Colonic mucosa (tissue), 4 donors: Measurements from ENCODE around the gene MCM9. TPM values are rescaled to one million over a fixed set of nuclear protein-coding genes. Genes with fewer than 3 reads are reported as not detected.

Experiments
- DNase-seq: peaks from one replicate; pipeline ENCODE4 v3.0.0-alpha.2; 2020
- H3K27ac ChIP-seq: fragments of 200-600 bp; one replicate; pipeline ENCODE4 v1.8.0; 2021
- H3K27me3 ChIP-seq: fragments of 200-600 bp; one replicate; pipeline ENCODE4 v1.8.0; 2021
- H3K36me3 ChIP-seq: fragments of 200-600 bp; one replicate; pipeline ENCODE4 v1.8.0; 2021
- H3K4me1 ChIP-seq: fragments of 200-600 bp; one replicate; pipeline ENCODE4 v1.8.0; 2021; ENCODE audit warnings: mild to moderate bottlenecking
- H3K4me3 ChIP-seq: fragments of 200-600 bp; one replicate; pipeline ENCODE4 v1.8.0; 2021
- H3K9ac ChIP-seq, 2 donors: one replicate each; pipeline ENCODE4 v1.7.0; 2013; ENCODE audit warnings: control low read depth in 2 of 2, low read depth in 2 of 2, low read length in 2 of 2
- H3K9me3 ChIP-seq: fragments of 200-600 bp; one replicate; pipeline ENCODE4 v1.8.0; 2021
- intact Hi-C: fragments of 100-400 bp; cut with DNase I; formaldehyde crosslinking; loops from one replicate; pipeline ENCODE4 v1.14.1; 2022
- total RNA-seq, 2 donors: library from RNA; stranded (reverse); fragmentation: NEBNext Ultra II Directional in 1 of 2; extraction: Animal tissue kit (Norgen Biotek cat#: 25700) in 1 of 2; gene quantifications; one replicate each; pipeline ENCODE4 v1.2.1, GENCODE V29; 2021
- TF ChIP-seq, protein P1 (sequence below): fragments of 200-600 bp; IDR thresholded peaks from one replicate; pipeline ENCODE4 v1.8.0; 2022; ENCODE audit warnings: antibody characterized with exemption, mild to moderate bottlenecking
- donor health status: healthy.
- donor health status: DM: no; HTN: no; CAD: no.
- donor health status: DM: no; HTN: no; CAD: no.

The MCM9 gene
- total RNA-seq, 2 donors from 2014 or later: 14.3 to 18.5 TPM

DNA sequence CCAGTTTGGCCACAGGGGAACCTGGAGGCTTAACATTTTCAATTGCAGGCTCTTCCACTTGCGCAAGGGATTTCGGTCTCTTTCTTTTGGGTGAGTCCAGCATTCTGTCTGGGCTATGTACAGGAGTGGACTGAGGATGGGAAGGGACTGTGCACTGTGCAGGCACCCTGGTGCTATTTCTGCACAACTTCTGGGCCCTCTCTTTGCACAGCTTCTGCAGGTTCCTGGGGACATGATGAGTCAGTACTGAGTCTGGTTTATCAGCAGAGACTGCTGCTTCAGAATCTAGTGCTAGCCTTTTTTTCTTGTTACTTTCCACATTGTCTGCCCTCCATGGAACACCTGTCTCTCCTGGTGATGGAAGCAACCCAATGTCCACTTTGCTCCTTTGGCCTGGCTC lies 119.5 kb downstream of the MCM9 start:
- Histone ChIP-seq H3K36me3 (no peaks in the 10 kb centered on the region), H3K9me3 (no peaks in the 10 kb centered on the region), H3K4me1 (no peaks in the 10 kb centered on the region), H3K27ac (no peak overlapping the region), H3K9ac (no peak overlapping the region), H3K27me3 (no peaks in the 10 kb centered on the region), H3K4me3 (no peak overlapping the region)
- no peak for DNase-seq
- TF ChIP-seq, protein P1, sequence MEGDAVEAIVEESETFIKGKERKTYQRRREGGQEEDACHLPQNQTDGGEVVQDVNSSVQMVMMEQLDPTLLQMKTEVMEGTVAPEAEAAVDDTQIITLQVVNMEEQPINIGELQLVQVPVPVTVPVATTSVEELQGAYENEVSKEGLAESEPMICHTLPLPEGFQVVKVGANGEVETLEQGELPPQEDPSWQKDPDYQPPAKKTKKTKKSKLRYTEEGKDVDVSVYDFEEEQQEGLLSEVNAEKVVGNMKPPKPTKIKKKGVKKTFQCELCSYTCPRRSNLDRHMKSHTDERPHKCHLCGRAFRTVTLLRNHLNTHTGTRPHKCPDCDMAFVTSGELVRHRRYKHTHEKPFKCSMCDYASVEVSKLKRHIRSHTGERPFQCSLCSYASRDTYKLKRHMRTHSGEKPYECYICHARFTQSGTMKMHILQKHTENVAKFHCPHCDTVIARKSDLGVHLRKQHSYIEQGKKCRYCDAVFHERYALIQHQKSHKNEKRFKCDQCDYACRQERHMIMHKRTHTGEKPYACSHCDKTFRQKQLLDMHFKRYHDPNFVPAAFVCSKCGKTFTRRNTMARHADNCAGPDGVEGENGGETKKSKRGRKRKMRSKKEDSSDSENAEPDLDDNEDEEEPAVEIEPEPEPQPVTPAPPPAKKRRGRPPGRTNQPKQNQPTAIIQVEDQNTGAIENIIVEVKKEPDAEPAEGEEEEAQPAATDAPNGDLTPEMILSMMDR: no peak
- intact Hi-C loops: no loop called here

DNA sequence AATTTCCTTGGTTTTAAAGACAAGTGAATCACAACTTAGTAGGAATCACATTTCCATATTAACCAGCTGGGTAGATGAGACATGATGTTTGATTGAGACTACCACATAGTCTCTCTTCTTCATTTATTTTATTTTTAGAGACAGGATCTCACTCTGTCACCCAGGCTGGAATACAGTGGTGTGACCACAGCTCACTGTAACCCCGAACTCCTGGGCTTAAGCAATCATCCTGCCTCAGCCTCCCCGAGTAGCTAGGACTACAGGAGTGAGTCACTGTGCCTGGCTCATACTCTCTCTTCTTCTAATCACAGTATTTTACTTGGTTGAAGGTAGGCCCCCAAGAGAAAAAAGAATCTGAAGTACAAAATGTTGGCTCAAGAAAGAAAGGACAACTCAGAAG lies 121.2 kb downstream of the MCM9 start:
- Histone ChIP-seq H3K4me3 (no peak overlapping the region), H3K36me3 (no peaks in the 10 kb centered on the region), H3K27me3 (no peaks in the 10 kb centered on the region), H3K4me1 (no peaks in the 10 kb centered on the region), H3K9ac (no peak overlapping the region), H3K9me3 (no peaks in the 10 kb centered on the region), H3K27ac (no peak overlapping the region)
- TF ChIP-seq, protein P1: no peak
- intact Hi-C loops: no loop called here
- DNase-seq: no peak

DNA sequence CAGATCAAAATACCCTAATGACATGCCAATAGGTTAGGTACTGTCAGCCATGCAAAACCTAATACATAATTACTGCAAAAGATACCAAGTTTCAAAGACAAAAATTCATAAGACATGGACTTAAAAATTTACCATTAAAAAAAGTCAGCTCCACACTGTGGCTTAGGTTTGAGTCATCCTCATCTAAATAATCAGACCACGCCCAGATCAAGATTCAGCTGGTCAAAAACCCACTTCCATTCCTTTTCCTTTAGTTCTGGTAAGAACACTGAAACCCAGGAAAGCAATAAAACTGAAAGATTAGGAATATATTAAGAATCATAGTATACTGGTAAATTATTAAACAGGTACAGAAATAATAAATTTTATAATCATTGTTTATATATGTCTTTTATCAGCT lies 122.0 kb downstream of the MCM9 start:
- Histone ChIP-seq H3K27me3 (no peaks in the 10 kb centered on the region), H3K9ac (no peak overlapping the region), H3K36me3 (no peaks in the 10 kb centered on the region), H3K9me3 (no peaks in the 10 kb centered on the region), H3K4me1 (no peaks in the 10 kb centered on the region), H3K4me3 (no peak overlapping the region), H3K27ac (no peak overlapping the region)
- intact Hi-C loops: no loop called here
- TF ChIP-seq, protein P1: no peak
- no peak for DNase-seq

DNA sequence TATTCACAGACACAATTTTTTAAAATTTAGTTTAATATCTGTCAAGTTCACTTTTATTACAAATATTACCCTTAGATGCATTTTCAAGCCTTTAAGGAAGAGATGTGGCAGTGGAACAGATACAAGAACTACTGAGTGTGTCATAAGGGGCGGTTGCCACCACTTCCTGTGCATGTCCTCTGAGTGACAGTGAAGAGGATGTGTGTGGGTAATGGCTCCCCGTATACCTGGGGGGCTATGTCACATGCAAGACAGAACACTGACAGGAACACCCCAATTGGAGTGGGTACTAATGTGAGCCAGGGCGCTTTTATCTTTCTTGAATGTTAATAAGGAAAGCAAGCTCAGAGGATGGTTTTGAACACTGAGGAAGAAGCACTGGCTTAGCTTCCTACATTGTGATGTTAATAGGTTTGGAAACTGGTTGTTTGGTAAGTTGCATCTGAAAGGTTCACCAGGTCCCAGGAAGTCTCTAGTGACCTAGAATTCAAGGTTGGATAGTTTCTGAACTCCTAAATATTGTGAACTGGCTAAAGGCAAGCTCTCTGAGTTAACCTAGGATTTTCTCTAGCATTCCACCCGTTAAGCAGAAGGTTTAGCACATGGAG lies 124.4 kb downstream of the MCM9 start:
- Histone ChIP-seq H3K27ac (no peak overlapping the region), H3K9me3 (no peaks in the 10 kb centered on the region), H3K4me3 (no peak overlapping the region), H3K4me1 (no peaks in the 10 kb centered on the region), H3K36me3 (no peaks in the 10 kb centered on the region), H3K27me3 (no peaks in the 10 kb centered on the region), H3K9ac (no peak overlapping the region)
- no peak for DNase-seq
- TF ChIP-seq, protein P1: no peak
- intact Hi-C loops: no loop called here

DNA sequence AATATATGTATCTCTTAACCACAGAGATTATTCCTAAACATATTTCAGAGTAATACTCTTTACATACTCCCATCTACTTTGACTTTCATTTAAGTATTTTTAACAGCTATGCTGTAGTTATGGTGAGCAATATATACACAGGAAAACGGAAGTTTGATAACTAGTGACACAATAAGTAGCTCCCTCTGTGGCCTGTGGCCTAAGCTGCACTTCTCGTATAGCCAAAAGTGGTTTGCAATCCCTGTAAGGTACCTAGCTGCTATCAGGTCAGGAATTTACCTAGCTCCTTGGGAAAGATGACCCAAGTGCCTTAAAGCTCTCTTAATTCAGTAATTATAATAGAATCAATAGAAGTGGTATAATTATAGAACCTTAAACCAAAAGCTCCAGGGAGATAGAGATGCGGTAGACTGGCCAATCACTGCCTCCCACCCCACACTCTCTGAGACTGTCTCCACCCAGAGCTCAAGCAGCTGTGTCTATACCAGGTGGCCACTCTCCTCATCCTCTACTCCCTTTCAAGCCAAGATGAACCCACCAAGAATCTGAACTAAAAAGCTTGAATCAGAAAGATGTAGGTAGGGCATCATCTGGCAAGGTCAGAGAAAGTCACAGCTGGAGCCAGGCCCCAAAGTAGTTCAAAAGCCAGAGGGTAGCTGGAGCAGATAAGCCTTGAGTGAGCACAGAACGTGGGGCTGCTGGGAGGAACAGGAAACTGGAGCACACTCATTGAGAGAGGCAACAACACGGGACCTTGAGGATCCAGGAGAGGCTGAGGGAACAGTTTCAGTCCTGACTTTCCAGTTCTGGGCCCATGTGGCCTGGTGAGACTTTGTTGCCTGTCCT lies 125.9 kb downstream of the MCM9 start:
- Histone ChIP-seq H3K36me3 (no peaks in the 10 kb centered on the region), H3K4me1 (no peaks in the 10 kb centered on the region), H3K9me3 (no peaks in the 10 kb centered on the region), H3K27me3 (no peaks in the 10 kb centered on the region), H3K4me3 (no peak overlapping the region), H3K27ac (no peak overlapping the region), H3K9ac (no peak overlapping the region)
- intact Hi-C loops: no loop called here
- DNase-seq: no peak
- TF ChIP-seq, protein P1: no peak
